Activated CD8-positive, alpha-beta memory T cell treated with anti-CD3 and anti-CD28 coated beads for 48 hours (primary cell): ENCODE data around the gene KCNJ6.
"Not testable (repeated sequence)": the region's sequence is repeated elsewhere in the genome, so short reads cannot be mapped to it uniquely, and the experiment has no call there.

Experiments
- DNase-seq, 3 experiments: peaks; one replicate each; pipeline ENCODE4 v3.0.0-alpha.2; 2020; ENCODE audit warnings: low read depth in 2 of 3, low spot score in 2 of 3

Gene KCNJ6

DNA sequence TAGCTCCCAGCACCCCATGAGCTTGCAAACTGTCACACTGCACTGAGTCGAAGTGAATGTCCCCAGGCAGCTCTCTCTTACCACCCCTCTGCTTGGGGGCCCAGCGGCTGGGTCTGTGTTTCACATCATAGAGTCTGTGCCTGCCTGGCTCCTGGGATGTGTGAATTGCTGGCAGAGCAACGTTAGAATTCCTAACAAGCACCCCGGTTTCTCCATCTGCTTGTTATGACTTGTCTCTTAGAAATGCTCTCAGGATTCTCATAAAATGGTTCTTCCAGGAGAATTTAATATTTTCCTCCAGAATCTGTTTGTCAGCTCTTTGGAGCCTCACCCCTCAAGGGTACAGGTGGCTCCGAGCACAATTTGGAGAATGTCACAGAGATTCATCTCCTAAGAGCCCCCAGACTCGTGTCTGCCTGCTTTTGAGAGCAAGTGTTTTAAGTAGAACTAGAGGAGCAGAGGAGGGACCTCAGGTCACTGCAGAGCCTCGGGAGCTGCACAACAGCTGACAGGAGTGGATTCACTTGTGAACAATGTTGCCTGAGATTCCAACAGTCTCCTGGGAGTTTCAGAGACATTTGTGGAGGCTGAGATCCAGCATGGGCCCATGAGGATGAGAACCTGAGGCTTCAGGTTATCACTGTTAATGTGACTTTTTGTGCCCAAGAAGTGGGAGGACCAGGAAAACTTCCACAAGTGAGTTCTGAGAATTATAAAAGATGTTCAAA is 131.5 kb downstream of the KCNJ6 start:
- DNase-seq, result no peak

DNA sequence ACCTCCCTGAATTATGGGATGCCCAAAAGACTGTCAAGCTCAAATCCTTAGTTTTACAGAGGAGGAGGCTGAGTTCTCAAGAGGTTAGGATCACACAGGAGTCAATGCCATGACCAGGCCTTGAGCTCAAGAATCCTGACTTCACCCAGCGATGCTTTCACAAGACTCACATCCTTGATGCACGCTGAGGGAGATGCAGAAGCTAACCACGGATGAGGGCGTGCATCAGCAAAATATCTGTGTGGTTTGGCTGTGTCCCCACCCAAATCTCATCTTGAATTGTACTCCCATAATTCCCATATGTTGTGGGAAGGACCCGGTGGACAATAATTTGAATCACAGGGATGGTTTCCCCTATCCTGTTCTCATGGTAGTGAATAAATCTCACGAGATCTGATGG is 133.2 kb downstream of the KCNJ6 start:
- no peak for DNase-seq

DNA sequence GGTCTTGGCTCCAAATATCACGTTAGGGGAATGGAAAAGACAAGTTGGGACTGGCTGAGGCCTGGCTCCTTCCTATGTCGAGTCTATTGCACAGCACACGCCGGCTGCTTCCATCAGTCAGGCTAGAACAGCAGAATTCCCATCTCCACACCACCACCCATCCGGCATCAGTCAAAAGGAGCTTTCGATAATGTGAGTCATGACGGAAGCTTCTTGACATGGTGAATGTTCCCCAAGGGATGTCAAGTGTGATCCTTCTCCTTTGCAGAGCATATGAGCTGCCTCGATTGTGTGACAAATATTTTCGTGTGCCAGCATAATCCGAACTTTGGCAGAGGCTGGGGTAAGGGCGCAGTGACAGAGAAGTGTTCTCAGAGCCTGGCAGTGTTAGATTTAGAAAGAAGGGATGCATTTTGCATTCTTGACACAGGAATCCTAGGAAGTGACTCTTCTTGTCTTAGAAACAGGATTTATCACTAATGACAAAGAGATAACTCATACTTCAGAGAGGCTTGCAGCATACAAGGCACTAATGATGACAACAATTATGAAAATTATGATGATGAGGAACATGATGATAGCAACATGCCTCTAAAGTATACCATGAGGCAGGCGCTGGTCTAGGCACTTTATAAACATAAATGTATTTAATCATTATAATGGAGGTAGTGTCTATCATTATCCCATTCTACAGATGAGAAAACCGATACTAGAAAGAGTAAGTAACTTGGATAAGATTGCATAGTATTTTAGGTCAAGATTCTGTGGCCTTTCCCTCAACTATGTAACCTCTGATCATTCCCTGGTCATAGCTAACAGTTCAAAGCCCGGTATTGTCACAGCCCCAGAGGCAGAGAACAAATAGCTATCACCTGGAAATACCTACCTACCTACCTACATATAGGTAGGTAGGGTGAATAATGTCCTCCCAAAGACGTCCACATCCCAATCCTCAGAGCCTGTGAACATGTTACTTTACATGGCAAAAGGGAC is 135.0 kb downstream of the KCNJ6 start:
- DNase-seq, result no peak

DNA sequence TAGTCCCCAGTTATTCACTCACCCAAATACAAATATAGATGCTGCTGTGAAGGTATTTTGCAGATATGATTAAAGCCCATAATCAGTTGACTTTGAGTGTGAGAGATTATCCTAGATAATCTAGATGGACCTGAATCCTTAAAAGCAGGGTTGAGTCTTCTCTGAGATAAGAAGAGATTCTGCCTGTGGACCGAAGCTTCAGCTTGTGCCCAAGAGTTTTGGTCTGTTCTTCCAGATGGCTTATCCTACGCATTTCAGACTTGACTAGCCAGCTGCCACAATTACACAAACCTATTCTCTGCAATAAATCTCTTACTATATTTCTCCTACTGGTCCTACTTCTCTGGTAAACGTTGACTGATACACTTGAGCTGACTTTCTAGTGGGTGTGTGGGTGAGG is 145.1 kb downstream of the KCNJ6 start:
- no peak for DNase-seq

DNA sequence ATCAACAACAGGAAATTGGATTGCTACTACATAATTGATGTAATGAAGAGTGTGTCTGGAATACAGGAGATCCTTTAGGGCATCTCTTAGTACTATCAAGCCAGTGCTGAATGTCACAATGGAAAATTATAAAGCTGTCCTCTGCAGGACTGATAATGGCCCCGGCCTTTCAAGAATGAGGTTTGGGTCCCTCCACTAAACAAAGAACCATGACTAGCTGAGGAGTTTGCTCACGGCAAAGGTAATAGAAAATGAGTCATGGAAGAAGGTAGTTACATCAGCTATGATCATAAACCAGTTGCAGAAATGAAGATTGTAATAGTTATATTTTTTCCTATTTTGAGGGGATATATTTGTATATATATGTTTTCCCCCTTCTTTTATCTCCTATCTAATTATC is 145.8 kb downstream of the KCNJ6 start:
- no peak for DNase-seq

DNA sequence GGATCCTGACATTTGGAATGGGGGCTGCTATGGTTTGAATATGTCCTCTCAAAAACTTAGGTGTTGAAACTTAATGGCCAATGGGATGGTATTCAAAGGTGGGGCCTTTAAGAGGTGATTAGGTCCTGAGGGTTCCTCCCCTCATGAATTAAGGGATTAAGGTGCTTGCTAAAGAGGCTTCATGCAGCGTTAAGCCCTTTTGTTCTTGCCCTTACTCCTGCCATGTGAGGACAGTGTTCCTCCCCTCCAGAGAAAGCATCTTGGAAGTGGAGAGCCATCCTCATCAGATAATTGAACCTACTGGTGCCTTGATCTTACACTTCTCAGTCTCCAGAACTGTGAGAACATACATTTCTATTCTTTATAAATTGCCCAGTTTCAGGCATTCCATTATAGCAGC is 146.6 kb downstream of the KCNJ6 start:
- no peak for DNase-seq

DNA sequence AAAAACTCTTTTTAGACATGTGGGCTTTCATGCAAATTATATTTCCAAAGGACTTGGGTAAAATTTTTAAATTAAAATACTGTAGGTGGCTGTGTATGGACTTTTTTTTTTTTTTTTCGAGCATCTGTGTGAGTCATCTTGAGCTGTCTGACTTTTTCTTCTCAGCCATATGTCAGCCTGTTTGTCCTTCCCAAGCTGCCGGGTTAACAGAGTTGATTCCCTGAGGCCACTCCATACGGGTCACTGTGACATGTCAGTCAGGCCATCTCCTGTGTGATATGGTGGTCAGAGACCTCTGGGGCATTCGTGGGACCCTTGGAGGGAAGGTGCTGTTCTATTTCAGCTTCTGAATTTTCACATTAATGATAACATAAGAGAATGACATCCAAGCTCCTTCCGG is 148.3 kb downstream of the KCNJ6 start:
- no peak for DNase-seq

DNA sequence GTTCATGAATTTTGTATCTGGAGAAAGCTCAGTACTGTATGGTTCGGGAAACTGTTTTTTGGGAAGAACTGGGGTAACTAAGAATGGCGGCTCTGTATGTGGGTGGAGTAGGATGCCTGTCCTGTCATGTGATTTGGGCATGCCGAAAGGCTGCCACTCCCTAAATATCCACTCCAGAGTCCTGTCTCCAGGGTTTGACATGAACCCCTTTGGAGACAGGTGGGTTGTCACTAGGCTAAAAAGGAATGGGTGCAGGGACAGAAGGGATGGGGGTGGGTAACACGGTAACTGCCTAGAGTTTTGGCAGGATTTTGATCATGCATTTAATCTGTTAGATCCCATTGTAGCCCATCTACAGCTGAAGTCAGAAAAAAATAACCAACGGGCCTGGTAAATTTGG is 150.1 kb downstream of the KCNJ6 start:
- DNase-seq, result no peak

DNA sequence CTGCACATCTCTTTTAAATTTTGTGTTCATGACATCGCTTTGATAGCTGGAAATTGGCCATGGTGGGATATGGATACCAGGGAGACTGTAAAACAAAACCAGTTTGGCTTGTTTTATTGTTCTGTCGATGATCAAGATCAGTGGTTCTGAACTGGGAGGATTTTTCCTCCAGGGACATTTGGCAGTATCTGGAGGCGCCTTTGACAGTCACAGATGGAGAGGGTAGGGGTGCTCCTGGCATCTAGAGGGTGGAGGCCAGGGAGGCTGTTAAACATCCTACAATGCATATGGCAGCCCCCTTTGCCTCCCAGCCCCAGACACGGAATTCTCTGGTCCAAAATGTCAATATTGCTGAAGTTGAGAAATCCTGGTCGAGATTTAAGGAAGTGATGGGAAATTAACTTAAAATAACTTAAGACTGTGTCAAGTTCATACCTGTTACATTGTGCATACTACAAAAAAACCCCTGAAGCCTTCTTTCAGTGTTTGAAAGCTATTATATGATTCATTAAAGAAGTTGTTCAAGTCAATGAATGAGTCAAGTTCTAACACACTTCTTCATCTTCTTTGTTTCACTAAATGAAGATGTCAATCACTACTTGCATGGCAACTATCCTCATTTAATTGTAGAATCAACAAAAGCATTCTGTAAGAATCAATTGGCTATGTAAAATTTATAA is 150.9 kb downstream of the KCNJ6 start:
- DNase-seq, result no peak

DNA sequence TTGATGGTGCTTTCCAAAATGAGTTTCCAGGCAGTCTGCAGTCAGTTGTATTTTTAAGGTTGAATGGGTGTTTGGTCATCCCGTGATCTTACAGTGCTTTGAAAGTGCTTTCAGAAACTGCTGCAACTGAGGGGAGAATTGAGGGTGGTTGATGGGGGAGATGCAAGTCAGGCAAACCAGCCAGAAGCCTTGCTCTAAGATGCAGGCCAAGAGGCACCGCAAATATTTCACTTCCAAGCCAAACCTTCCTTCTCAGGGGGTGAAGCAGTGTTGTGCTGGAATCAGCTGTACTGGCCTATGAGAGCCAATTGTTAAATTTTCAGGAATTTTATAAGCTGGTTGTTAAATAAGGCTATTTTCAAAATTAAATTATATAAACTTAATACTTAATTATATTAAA is 151.6 kb downstream of the KCNJ6 start:
- DNase-seq, result no peak

DNA sequence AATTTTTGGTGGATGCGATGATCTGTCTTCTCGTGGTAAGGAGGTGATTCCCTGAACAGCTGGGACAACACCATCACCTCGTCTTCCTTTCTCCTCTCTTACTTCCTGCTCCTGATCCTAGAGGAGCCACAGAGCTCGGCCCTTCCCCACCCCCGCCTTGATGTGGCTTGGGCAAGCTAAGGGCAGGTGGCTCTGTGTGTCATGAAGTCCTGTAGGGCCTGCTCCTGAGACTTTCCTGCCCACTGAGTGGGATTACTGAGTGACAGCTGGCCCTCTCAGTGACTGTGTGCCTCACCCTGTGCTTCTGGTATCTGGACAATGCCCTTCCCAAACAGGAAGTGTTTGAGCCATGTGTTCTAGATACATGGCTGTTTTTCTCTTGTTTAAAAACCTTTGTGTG is 153.0 kb downstream of the KCNJ6 start:
- no peak for DNase-seq

DNA sequence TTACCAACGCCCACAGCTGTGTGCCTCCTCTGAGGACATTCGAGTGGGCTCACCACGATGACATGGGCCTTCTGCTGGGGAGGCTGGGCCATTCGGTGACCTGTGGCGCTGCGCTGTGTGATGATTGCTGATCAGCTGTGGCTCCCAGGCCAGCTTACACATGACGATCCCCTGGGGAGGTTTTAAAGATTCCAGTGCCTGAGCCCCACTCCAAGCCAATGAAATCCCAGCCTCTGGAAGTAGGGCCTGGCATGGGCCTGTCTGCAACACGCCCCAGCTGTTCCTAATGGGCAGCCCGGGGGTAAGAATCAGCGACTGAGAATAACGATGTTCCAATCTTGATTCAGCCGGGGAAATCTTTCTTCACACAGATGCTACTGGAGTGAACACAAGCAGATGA is 153.7 kb downstream of the KCNJ6 start:
- no peak for DNase-seq

DNA sequence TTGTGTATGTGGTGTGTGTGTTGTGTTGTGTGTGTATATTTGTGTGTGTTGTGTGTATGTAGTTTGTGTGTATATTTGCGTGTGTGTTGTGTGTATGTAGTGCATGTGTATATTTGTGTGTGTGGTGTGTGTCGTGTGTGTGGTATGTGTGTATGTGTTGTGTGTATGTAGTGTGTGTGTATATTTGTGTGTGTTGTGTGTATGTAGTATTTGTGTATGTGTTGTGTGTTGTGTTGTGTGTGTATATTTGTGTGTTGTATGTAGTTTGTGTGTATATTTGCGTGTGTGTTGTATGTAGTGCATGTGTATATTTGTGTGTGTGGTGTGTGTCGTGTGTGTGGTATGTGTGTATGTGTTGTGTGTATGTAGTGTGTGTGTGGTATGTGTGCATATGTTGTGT is 154.9 kb downstream of the KCNJ6 start:
- not testable (repeated sequence) for DNase-seq

DNA sequence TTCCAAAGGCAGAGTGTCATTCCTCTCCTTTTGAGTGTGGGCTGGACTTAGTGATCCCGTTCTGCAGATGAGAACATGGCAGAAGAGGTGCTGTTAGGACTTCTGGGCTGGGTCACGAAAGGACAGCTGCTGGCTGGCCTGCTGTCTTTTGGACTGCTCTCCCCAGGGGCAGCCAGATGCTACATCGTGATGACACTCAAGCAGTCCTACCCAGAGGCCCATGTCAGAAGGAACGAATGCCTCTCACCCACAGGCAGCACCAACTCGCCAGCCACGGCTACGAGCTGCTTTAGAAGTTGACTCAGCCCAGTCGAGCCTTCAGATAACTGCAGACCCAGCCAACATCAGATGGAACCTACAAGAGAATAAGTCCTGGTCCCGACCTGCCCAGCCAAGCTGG is 156.5 kb downstream of the KCNJ6 start:
- DNase-seq, result no peak

DNA sequence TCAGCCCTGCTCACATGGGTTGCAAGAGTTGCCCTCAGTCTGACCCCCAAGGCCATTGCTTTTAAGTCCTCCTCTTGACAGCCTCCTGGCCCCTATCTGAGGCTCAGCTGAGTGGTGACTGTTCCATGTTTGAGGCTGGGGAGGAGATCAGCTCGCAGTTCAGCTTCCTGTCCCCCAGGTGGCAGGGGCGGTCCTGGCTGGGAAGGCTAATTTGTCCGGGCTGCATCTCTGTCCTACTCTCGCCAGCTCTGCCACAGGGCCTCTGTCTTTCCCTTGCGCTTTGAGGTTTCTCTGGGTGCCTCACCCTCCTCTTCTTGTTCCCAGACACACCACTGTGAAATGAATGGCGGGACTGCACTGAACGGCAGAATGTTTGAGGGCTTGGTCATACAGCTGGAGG is 157.3 kb downstream of the KCNJ6 start:
- no peak for DNase-seq

DNA sequence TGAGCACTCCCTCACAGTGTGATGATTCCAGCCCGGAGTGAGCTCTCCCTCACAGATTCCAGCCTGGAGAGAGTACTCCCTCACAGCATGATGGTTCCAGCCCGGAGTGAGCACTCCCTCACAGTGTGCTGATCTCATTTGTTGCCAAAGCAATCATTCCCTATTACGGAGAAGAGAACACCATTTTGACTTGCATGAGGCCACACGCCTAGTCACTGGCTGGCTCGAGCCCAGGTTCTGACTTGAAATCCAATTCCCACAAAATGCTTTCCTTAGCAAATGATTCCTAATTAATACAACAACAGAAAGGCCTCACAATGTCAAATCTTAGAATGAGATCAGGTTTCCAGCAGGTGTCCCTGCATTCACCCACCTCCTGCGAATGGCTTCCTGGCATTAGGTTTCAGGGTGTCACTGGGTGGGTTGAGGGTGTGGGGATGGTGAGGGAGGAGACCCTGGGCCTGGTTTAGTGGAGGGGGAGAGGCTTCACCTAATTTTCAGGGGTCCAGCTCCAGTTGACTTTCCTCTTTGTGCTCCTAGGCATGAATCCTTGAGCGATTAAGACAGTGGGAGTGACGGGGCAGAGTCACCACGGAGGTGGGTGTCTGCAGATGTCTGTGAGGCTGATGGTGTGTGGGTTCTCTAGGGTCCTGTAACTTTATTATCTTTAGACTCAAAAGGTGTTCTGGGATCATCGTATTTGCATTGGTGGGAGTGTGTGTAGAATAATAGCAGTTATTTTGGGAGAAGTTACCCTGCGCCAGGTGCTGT is 158.5 kb downstream of the KCNJ6 start:
- DNase-seq, result no peak

DNA sequence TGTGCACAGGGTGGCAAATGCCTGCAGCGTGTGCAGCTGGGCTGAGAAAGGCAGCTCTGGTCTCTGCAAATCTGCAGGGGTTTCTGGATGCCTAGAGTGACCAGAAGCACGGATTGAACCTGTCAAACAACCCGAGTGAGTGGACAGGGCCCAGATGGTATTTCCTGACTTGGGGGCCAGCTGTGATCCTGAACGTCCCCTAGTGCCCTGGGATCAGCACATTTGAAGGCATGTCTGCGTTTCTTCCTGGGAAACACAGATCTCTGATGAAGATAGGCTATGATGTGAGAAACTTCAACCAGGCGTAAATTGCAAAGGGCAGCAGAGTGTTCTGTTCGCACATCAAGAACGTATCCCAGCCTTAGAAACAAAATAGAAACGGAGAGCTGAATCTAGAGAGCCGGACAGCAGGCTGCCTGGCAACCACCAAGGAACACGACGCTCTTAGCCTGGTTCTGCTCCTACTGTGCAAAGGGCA is 163.1 kb downstream of the KCNJ6 start:
- DNase-seq, result no peak

DNA sequence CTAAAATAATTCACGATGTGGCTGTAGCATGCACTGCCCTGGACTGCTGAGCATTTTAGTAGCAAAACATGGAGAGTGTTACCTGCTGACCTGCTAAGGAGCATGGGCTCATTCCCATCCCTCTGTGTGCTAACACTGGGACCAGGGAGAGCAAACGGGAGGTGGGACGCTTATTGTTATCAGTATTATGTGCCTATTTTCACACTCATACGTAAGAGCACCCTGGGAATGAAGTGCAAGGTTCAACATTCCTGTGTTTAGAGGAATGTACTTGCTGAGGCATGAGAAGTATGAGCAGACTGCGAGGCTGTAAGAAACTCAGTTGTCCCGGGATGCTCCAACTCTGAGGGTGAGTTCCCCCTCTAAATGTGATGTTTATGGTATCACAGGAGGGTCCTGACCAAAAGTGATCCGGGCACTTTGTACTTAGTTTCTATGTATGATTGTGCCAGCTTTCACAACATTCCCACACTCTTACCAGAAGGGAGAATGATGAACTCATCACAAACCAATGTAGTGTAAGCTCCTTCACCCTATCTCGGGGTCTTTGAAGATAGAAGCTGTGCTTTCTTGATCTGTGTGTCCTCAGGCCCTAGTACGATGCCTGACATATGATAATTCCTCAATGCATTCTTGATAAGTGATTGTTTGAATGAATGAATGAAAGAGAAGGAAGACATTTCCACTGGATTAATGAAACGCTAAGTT is 164.8 kb downstream of the KCNJ6 start:
- no peak for DNase-seq

DNA sequence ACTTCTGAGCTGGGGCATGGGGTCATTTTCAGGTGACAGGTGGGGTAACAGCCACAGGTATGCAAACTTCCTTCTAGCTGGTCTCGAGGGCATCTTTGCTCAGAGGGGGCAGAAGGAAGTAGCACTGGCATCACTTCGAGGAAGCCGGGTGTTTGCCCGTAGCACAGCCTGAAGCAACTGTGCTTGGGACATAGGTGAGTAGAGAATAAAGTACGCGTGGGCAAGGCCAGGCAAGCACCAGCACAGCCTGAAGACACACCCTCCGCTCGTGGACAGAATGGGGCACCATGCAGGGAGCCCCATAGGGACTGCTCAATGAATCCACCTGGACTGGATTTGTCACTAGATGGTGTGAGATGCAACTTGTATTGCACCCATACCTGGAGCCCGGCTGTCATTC is 167.1 kb downstream of the KCNJ6 start:
- no peak for DNase-seq

DNA sequence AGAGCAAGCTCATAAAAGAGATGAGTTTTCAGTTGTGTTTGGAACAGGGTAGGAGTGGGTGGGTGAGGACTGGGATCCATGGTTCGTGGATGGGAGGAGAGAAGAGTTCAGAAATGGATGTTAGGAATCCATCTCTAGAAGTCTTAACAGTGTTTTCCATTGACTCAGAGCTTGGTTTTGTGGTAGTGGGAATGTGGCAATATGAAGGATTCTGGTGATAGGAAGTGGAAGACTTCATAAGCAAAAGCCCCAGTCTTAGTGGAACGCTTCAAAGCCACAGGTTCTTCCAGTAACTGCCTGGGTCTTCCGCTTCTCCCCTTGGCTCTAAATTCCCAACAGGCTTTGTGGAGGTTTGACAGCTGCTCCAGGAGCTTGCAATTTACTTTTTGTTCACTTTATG is 167.9 kb downstream of the KCNJ6 start:
- DNase-seq, result no peak
